Uterus (tissue), 2 donors: ENCODE data around the gene TPRA1.

Source experiments
- POLR2A ChIP-seq, 2 donors: fragments of 450-650 bp; IDR thresholded peaks; one replicate each; pipeline ENCODE4 v1.6.1; 2016; ENCODE audit warnings: antibody characterized with exemption in 2 of 2, mild to moderate bottlenecking in 1 of 2, moderate library complexity in 1 of 2
- TF ChIP-seq, protein P1 (sequence below), 4 experiments: fragments of 200-600 bp in 2 of 4; fragments of 450-650 bp in 2 of 4; sonication (generic) in 2 of 4; IDR thresholded peaks; one replicate each; pipeline ENCODE4 v1.5.1; 2016 to 2019; ENCODE audit warnings: antibody characterized with exemption in 4 of 4, mild to moderate bottlenecking in 2 of 4, moderate library complexity in 1 of 4

DNA sequence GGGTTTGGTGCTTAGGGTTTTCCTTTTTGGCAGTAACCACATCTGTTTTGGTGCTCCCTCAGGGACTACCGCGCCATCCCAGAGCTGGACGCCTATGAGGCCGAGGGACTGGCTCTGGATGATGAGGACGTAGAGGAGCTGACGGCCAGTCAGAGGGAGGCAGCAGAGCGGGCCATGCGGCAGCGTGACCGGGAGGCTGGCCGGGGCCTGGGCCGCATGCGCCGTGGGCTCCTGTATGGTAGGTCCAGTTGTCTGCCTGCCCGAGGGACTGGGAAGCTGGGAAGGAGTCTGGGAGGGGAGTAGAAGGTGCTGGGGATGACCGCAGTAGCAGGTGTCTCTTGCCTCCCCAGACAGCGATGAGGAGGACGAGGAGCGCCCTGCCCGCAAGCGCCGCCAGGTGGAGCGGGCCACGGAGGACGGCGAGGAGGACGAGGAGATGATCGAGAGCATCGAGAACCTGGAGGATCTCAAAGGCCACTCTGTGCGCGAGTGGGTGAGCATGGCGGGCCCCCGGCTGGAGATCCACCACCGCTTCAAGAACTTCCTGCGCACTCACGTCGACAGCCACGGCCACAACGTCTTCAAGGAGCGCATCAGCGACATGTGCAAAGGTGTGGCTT lies 14.1 kb upstream of the TPRA1 start:
- TF ChIP-seq, protein P1, sequence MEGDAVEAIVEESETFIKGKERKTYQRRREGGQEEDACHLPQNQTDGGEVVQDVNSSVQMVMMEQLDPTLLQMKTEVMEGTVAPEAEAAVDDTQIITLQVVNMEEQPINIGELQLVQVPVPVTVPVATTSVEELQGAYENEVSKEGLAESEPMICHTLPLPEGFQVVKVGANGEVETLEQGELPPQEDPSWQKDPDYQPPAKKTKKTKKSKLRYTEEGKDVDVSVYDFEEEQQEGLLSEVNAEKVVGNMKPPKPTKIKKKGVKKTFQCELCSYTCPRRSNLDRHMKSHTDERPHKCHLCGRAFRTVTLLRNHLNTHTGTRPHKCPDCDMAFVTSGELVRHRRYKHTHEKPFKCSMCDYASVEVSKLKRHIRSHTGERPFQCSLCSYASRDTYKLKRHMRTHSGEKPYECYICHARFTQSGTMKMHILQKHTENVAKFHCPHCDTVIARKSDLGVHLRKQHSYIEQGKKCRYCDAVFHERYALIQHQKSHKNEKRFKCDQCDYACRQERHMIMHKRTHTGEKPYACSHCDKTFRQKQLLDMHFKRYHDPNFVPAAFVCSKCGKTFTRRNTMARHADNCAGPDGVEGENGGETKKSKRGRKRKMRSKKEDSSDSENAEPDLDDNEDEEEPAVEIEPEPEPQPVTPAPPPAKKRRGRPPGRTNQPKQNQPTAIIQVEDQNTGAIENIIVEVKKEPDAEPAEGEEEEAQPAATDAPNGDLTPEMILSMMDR (IDR thresholded peaks at IDR 0.05), result no peak
- no peak for TF ChIP-seq POLR2A (IDR thresholded peaks at IDR 0.05)
